Breast epithelium (tissue), 3 donors: Measurements from ENCODE around the gene ZNF638.

Experiments
- POLR2A ChIP-seq: fragments of 450-650 bp; IDR thresholded peaks from one replicate; pipeline ENCODE4 v1.6.1; 2016; ENCODE audit warnings: antibody characterized with exemption, mild to moderate bottlenecking, moderate library complexity
- POLR2AphosphoS5 ChIP-seq, 3 donors: sonication (generic); formaldehyde crosslinking; IDR thresholded peaks; one replicate each; pipeline ENCODE4 v1.6.1; 2017; ENCODE audit warnings: antibody characterized with exemption in 3 of 3
- TF ChIP-seq, protein P1 (sequence below), 3 donors: fragments of 450-650 bp; IDR thresholded peaks; one replicate each; pipeline ENCODE4 v1.5.1; 2016 to 2017; ENCODE audit warnings: antibody characterized with exemption in 3 of 3, mild to moderate bottlenecking in 3 of 3, moderate library complexity in 3 of 3

DNA sequence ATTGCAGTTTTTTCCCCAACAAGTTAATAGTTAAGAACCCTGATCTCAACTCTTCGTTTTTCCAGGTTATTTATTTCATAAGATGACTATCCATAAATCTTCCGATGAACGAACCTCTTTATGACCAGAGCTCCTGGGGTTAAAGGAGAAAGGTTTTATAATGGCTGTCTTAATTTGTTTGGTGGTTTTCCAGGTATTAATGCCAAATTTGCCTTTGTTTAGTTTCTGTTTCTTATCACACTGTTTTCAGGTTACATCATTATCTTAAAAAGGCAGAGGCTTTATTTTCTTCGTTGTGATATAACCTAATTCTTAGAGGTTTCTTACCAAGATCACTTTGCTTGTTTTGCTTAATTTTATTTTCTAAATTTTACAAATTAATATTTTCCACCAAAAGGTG lies 10.1 kb downstream of the ZNF638 start:
- TF ChIP-seq, protein P1, sequence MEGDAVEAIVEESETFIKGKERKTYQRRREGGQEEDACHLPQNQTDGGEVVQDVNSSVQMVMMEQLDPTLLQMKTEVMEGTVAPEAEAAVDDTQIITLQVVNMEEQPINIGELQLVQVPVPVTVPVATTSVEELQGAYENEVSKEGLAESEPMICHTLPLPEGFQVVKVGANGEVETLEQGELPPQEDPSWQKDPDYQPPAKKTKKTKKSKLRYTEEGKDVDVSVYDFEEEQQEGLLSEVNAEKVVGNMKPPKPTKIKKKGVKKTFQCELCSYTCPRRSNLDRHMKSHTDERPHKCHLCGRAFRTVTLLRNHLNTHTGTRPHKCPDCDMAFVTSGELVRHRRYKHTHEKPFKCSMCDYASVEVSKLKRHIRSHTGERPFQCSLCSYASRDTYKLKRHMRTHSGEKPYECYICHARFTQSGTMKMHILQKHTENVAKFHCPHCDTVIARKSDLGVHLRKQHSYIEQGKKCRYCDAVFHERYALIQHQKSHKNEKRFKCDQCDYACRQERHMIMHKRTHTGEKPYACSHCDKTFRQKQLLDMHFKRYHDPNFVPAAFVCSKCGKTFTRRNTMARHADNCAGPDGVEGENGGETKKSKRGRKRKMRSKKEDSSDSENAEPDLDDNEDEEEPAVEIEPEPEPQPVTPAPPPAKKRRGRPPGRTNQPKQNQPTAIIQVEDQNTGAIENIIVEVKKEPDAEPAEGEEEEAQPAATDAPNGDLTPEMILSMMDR (IDR thresholded peaks at IDR 0.05) = no peak
- TF ChIP-seq POLR2A (no peak), POLR2AphosphoS5 (IDR thresholded peaks at IDR 0.05) (no peak)
